Calu3 (cell line): ENCODE measurements around the gene JAKMIP2. TPM values are rescaled to one million over a fixed set of nuclear protein-coding genes. Genes with fewer than 3 reads are reported as not detected.
"Not testable (repeated sequence)": the region's sequence is repeated elsewhere in the genome, so short reads cannot be mapped to it uniquely, and the experiment has no call there.

ENCODE experiments used
- BruUV-seq: library from RNA; stranded (reverse); fragments of 400-500 nt; replicated peaks from 2 replicates; lab custom pipeline; 2021; lab: Mats Ljungman, UMichigan
- CTCF ChIA-PET: fragments of 300-600 bp; sonication (Branson Sonifier 250); formaldehyde crosslinking; loops from one replicate; lab custom pipeline; 2022; ENCODE audit warnings: antibody characterized with exemption; lab: Charles Lee
- DNase-seq: peaks from one replicate; pipeline ENCODE4 v3.0.0; 2022
- H3K27ac Mint-ChIP-seq: one replicate; pipeline ENCODE4 v1.8.0; 2022; ENCODE audit warnings: mixed read lengths; ENCODE audit not compliant: unreplicated experiment
- H3K27me3 Mint-ChIP-seq: one replicate; pipeline ENCODE4 v1.8.0; 2022; ENCODE audit warnings: mixed read lengths; ENCODE audit not compliant: unreplicated experiment
- H3K36me3 Mint-ChIP-seq: one replicate; pipeline ENCODE4 v1.8.0; 2022; ENCODE audit warnings: mild to moderate bottlenecking, moderate library complexity, mixed read lengths; ENCODE audit not compliant: insufficient read depth, unreplicated experiment
- H3K4me1 Mint-ChIP-seq: one replicate; pipeline ENCODE4 v1.8.0; 2022; ENCODE audit warnings: mild to moderate bottlenecking, low read depth, mixed read lengths; ENCODE audit not compliant: unreplicated experiment
- H3K4me3 Mint-ChIP-seq: one replicate; pipeline ENCODE4 v1.8.0; 2022; ENCODE audit warnings: mild to moderate bottlenecking, low read depth, moderate library complexity, mixed read lengths; ENCODE audit not compliant: unreplicated experiment
- H3K9me3 Mint-ChIP-seq: one replicate; pipeline ENCODE4 v1.8.0; 2022; ENCODE audit warnings: low read depth, mixed read lengths; ENCODE audit not compliant: unreplicated experiment
- CTCF ChIP-seq: fragments of 200-600 bp; IDR thresholded peaks from one replicate; pipeline ENCODE4 v1.8.0; 2022; ENCODE audit warnings: antibody characterized with exemption; ENCODE audit not compliant: unreplicated experiment
- intact Hi-C: fragments of 100-400 bp; cut with micrococcal nuclease; formaldehyde crosslinking; loops from one replicate; pipeline ENCODE4 v1.10.0; 2022; ENCODE audit not compliant: unreplicated experiment
- total RNA-seq: library from RNA; stranded (reverse); gene quantifications from 2 replicates; pipeline ENCODE4 v1.2.3, GENCODE V29; 2022

JAKMIP2 gene
- total RNA-seq, 1 experiment from 2014 or later, result not detected

- TF ChIP-seq CTCF, result no peak
- no peak overlapping the region for H3K27ac Mint-ChIP-seq
- H3K4me1 Mint-ChIP-seq, result no peaks in the 10 kb centered on the region
- no peaks in the 10 kb centered on the region for H3K9me3 Mint-ChIP-seq
- no peak overlapping the region for H3K4me3 Mint-ChIP-seq
- BruUV-seq, result no TSS peak
- H3K27me3 Mint-ChIP-seq, result peaks cover 13% of the 10 kb centered on the region
- CTCF ChIA-PET, result interaction anchor here (0.7 kb wide), 1 partner anchor 58 kb away, joined by 4 read pairs; no protein-coding TSS in a partner anchor
- H3K36me3 Mint-ChIP-seq, result no peaks in the 10 kb centered on the region
- intact Hi-C loops, result no loop called here
- DNase-seq, result no peak
Measured at GRCh38 chr5:147805030-147805454, 22.5 kb upstream of the JAKMIP2 start.

GRCh38 chr5:147804334-147804733 is 21.8 kb upstream of the JAKMIP2 start:
- no peaks in the 10 kb centered on the region for H3K36me3 Mint-ChIP-seq
- BruUV-seq, result no TSS peak
- H3K4me3 Mint-ChIP-seq, result no peak overlapping the region
- H3K27ac Mint-ChIP-seq, result no peak overlapping the region
- CTCF ChIA-PET, result no interaction called here
- DNase-seq, result no peak
- intact Hi-C loops, result no loop called here
- H3K27me3 Mint-ChIP-seq, result peaks cover 15% of the 10 kb centered on the region
- no peaks in the 10 kb centered on the region for H3K9me3 Mint-ChIP-seq
- no peak for TF ChIP-seq CTCF
- no peaks in the 10 kb centered on the region for H3K4me1 Mint-ChIP-seq

GRCh38 chr5:147803926-147804325 is 21.4 kb upstream of the JAKMIP2 start:
- TF ChIP-seq CTCF, result no peak
- no peak overlapping the region for H3K27ac Mint-ChIP-seq
- no peak overlapping the region for H3K4me3 Mint-ChIP-seq
- intact Hi-C loops, result no loop called here
- peaks cover 15% of the 10 kb centered on the region for H3K27me3 Mint-ChIP-seq
- H3K36me3 Mint-ChIP-seq, result no peaks in the 10 kb centered on the region
- CTCF ChIA-PET, result no interaction called here
- no TSS peak for BruUV-seq
- no peak for DNase-seq
- no peaks in the 10 kb centered on the region for H3K4me1 Mint-ChIP-seq
- no peaks in the 10 kb centered on the region for H3K9me3 Mint-ChIP-seq

- intact Hi-C loops, H3K4me1 Mint-ChIP-seq, H3K36me3 Mint-ChIP-seq, DNase-seq, H3K27ac Mint-ChIP-seq, CTCF ChIA-PET, H3K4me3 Mint-ChIP-seq, BruUV-seq, H3K9me3 Mint-ChIP-seq: not testable (repeated sequence)
- peaks cover 15% of the 10 kb centered on the region for H3K27me3 Mint-ChIP-seq
Measured at GRCh38 chr5:147803161-147803560, 20.6 kb upstream of the JAKMIP2 start.

- Mint-ChIP-seq H3K4me3 (no peak overlapping the region), H3K9me3 (no peaks in the 10 kb centered on the region), H3K27me3 (peaks cover 15% of the 10 kb centered on the region), H3K4me1 (peaks cover 10% of the 10 kb centered on the region), H3K36me3 (no peaks in the 10 kb centered on the region), H3K27ac (no peak overlapping the region)
- no TSS peak for BruUV-seq
- DNase-seq, result no peak
- intact Hi-C loops, result no loop called here
- CTCF ChIA-PET, result no interaction called here
- no peak for TF ChIP-seq CTCF
Measured at GRCh38 chr5:147801461-147801860, 18.9 kb upstream of the JAKMIP2 start.
